ENCODE data around the gene EPN1.

The EPN1 gene

GRCh38 chr19:55656552-55656951 lies 18.5 kb upstream of the EPN1 start:
- H3K4me3 ChIP-seq (ENCODE audit: low read length): peak overlapping the region; percentile 68
- no peak for DNase-seq (ENCODE audit: low read depth)
- no peak for TF ChIP-seq CTCF (conservative IDR thresholded peaks at IDR 0.05; ENCODE audit: low read depth, low read length)

GRCh38 chr19:55656988-55657747 lies 17.9 kb upstream of the EPN1 start:
- no peak for DNase-seq (ENCODE audit: low read depth)
- TF ChIP-seq CTCF (conservative IDR thresholded peaks at IDR 0.05; ENCODE audit: low read depth, low read length): no peak
- H3K4me3 ChIP-seq (ENCODE audit: low read length): peak overlapping the region; percentile 68

- no peak for TF ChIP-seq CTCF (conservative IDR thresholded peaks at IDR 0.05; ENCODE audit: low read depth, low read length)
- no peak overlapping the region for H3K4me3 ChIP-seq (ENCODE audit: low read length)
- no peak for DNase-seq (ENCODE audit: low read depth)
These were observed 16.1 kb upstream of the EPN1 start for GRCh38 chr19:55658846-55659459.

- H3K4me3 ChIP-seq (ENCODE audit: low read length): no peak overlapping the region
- TF ChIP-seq CTCF (conservative IDR thresholded peaks at IDR 0.05; ENCODE audit: low read depth, low read length): no peak
- DNase-seq (ENCODE audit: low read depth): no peak
These were observed 15.2 kb upstream of the EPN1 start for GRCh38 chr19:55659822-55660221.

GRCh38 chr19:55660404-55660803 lies 14.6 kb upstream of the EPN1 start:
- no peak for DNase-seq (ENCODE audit: low read depth)
- no peak for TF ChIP-seq CTCF (conservative IDR thresholded peaks at IDR 0.05; ENCODE audit: low read depth, low read length)
- no peak overlapping the region for H3K4me3 ChIP-seq (ENCODE audit: low read length)

GRCh38 chr19:55660991-55661390 lies 14.0 kb upstream of the EPN1 start:
- no peak overlapping the region for H3K4me3 ChIP-seq (ENCODE audit: low read length)
- TF ChIP-seq CTCF (conservative IDR thresholded peaks at IDR 0.05; ENCODE audit: low read depth, low read length): no peak
- no peak for DNase-seq (ENCODE audit: low read depth)

GRCh38 chr19:55661826-55662225 lies 13.2 kb upstream of the EPN1 start:
- DNase-seq (ENCODE audit: low read depth): no peak
- TF ChIP-seq CTCF (conservative IDR thresholded peaks at IDR 0.05; ENCODE audit: low read depth, low read length): no peak
- H3K4me3 ChIP-seq (ENCODE audit: low read length): no peak overlapping the region

Data from retinal pigment epithelial cell (primary cell).